GM19455 (cell line): ENCODE measurements around the gene CYTIP.
"Not testable (repeated sequence)": the region's sequence is repeated elsewhere in the genome, so short reads cannot be mapped to it uniquely, and the experiment has no call there.

Experiments
- ATAC-seq: cut with Tn5 transposase; IDR thresholded peaks from one replicate; pipeline ENCODE4 v1.9.1; 2021; ENCODE audit not compliant: unreplicated experiment

Gene CYTIP

DNA sequence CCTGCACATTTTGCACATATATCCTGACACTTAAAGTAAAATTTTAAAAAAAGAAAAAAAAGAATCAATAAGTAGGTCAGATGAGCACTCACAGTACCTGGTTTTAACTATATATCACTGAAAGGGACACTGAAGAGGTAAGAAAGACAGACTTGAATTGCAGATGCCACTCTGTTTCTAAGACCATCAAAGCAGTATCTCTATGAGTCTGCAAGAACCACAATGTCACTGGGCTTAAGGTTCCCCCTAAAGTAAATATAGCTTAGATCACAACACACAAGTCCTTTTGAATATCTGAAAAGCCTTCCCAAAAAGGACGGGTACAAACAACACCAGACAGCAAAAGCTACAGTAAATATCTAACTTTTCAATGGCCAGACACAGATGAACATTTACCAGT, 57.6 kb downstream of the CYTIP start:
- no peak for ATAC-seq

DNA sequence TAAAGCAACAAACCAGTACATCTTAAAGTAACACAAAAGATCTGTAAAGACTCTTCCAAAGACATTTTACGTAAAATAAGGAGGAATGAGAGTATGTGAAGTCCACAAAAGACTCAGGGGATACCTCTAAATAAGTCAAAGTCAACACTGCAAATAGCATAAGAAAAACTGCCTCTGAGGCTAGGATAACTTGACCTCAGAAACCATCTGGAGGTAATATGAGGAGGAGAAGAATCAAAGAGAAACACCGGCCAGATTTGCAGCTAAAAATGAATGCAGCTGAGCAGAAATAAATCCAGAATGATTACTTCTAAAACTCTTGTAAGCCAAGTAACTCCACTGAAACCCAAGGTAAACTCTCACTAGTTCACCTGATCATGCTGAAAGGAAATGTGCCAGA, 66.0 kb downstream of the CYTIP start:
- no peak for ATAC-seq

DNA sequence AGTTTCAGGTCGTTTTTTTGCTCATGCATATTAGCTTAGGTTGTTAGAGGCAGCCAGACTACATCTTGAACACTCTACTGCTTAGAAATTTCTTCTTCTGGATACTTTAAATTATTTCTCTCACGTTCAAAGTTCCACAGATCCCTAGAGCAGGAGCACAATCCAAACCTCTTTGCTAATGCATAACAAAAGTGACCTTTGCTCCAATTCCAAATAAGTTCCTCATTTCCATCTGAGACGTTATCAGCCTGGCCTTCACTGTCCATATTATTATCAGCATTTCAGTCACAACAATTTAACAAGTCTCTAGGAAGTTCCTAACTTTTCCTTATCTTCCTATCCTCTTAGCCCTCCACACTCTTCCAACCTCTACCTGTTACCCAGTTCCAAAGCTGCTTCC, 67.8 kb downstream of the CYTIP start:
- no peak for ATAC-seq

DNA sequence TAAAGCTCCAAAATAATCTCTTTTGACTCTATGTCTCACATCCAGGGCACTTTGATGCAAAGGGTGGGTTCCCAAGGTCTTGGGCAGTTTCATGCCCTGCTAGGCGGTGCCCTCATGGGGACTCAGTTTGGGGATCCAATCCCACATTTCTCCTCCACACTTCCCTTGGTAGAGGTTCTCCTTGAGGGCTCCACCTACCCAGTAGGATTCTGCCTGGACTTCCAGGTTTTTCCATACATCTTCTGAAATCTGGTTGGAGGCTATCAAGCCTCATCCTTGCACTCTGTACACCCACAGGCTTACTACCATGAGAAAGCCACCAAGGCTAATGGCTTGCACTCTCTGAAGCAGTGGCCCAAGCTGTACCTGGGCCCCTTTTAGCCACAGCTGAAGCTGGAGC, 68.5 kb downstream of the CYTIP start:
- no peak for ATAC-seq

DNA sequence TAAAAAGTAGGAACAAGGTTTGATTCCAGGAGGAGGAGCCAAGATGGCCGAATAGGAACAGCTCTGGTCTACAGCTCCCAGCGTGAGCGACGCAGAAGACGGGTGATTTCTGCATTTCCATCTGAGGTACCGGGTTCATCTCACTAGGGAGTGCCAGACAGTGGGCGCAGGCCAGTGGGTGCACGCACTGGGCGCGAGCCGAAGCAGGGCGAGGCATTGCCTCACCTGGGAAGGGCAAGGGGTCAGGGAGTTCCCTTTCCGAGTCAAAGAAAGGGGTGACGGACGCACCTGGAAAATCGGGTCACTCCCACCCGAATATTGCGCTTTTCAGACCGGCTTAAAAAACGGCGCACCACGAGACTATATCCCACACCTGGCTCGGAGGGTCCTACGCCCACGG, 75.4 kb downstream of the CYTIP start:
- ATAC-seq: not testable (repeated sequence)

DNA sequence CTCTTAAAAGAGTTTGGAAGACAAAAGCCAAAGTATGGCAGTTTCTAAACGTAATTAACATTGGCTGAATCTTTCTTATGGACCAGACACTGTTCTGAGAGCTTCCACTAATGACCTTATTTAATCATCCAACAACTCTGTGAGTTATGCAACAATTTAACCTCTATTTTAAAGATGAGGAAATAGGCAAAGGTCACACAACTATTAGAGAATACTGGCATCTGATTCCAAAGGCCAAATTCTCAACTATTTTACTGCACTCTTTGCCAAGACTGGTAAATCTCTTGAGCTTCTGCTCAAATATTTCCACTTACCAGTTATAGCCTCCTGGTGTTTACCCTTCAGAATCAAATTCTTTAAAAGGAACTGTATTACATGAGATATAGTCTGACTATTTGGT, 76.2 kb downstream of the CYTIP start:
- no peak for ATAC-seq
